ENCODE data around the gene RUNX3.

The RUNX3 gene

GRCh38 chr1:24958766-24959622, 28.9 kb upstream of the RUNX3 start:
- no peaks in the 10 kb centered on the region for H3K9me3 ChIP-seq (ENCODE audit: control insufficient read depth, insufficient read depth, low read length)
- no peaks in the 10 kb centered on the region for H3K79me2 ChIP-seq (ENCODE audit: control insufficient read depth, low read length)
- H3K27ac ChIP-seq (ENCODE audit: low read depth, low read length): no peak overlapping the region
- H3K36me3 ChIP-seq (ENCODE audit: control insufficient read depth, low read length): no peaks in the 10 kb centered on the region
- H3K4me3 ChIP-seq (ENCODE audit: low read length): no peak overlapping the region
- TF ChIP-seq EZH2phosphoT487 (IDR thresholded peaks at IDR 0.05; ENCODE audit: borderline replicate concordance, low read length): no peak
- TF ChIP-seq CTCF (IDR thresholded peaks at IDR 0.05; ENCODE audit: low read depth, low read length, poor library complexity, severe bottlenecking): no peak
- H3K4me1 ChIP-seq (ENCODE audit: control insufficient read depth, low read length): peaks cover 12% of the 10 kb centered on the region
- H3K4me2 ChIP-seq (ENCODE audit: low read length): no peak overlapping the region
- H3F3A ChIP-seq (ENCODE audit: control insufficient read depth, insufficient read depth): no peaks in the 10 kb centered on the region
- H4K20me1 ChIP-seq (ENCODE audit: control insufficient read depth, insufficient read depth, low read depth, low read length): no peaks in the 10 kb centered on the region
- peaks cover 9% of the 10 kb centered on the region for H3K27me3 ChIP-seq (ENCODE audit: control insufficient read depth, low read length)
- H3K9me2 ChIP-seq (replicated peaks; ENCODE audit: control insufficient read depth, low read length): no peaks in the 10 kb centered on the region

- Histone ChIP-seq H3K79me2 (ENCODE audit: control insufficient read depth, low read length) (no peaks in the 10 kb centered on the region), H3K9me3 (ENCODE audit: control insufficient read depth, insufficient read depth, low read length) (no peaks in the 10 kb centered on the region), H4K20me1 (ENCODE audit: control insufficient read depth, insufficient read depth, low read depth, low read length) (no peaks in the 10 kb centered on the region), H3K27me3 (ENCODE audit: control insufficient read depth, low read length) (peaks cover 9% of the 10 kb centered on the region), H3K9me2 (replicated peaks; ENCODE audit: control insufficient read depth, low read length) (no peaks in the 10 kb centered on the region), H3K27ac (ENCODE audit: low read depth, low read length) (no peak overlapping the region), H3K36me3 (ENCODE audit: control insufficient read depth, low read length) (no peaks in the 10 kb centered on the region), H3K4me1 (ENCODE audit: control insufficient read depth, low read length) (peaks cover 18% of the 10 kb centered on the region), H3K4me3 (ENCODE audit: low read length) (no peak overlapping the region), H3F3A (ENCODE audit: control insufficient read depth, insufficient read depth) (no peaks in the 10 kb centered on the region), H3K4me2 (ENCODE audit: low read length) (no peak overlapping the region)
- no peak for TF ChIP-seq CTCF (IDR thresholded peaks at IDR 0.05; ENCODE audit: low read depth, low read length, poor library complexity, severe bottlenecking)
- TF ChIP-seq EZH2phosphoT487 (IDR thresholded peaks at IDR 0.05; ENCODE audit: borderline replicate concordance, low read length): no peak
These were observed 28.0 kb upstream of the RUNX3 start for GRCh38 chr1:24957808-24958752.

GRCh38 chr1:24957016-24957807, 27.1 kb upstream of the RUNX3 start:
- TF ChIP-seq EZH2phosphoT487 (IDR thresholded peaks at IDR 0.05; ENCODE audit: borderline replicate concordance, low read length): no peak
- TF ChIP-seq CTCF (IDR thresholded peaks at IDR 0.05; ENCODE audit: low read depth, low read length, poor library complexity, severe bottlenecking): no peak
- H3K79me2 ChIP-seq (ENCODE audit: control insufficient read depth, low read length): no peaks in the 10 kb centered on the region
- H3K4me1 ChIP-seq (ENCODE audit: control insufficient read depth, low read length): peaks cover 26% of the 10 kb centered on the region
- no peaks in the 10 kb centered on the region for H4K20me1 ChIP-seq (ENCODE audit: control insufficient read depth, insufficient read depth, low read depth, low read length)
- H3F3A ChIP-seq (ENCODE audit: control insufficient read depth, insufficient read depth): peaks cover 2% of the 10 kb centered on the region; the same call in 1 of the 2 replicates
- H3K4me3 ChIP-seq (ENCODE audit: low read length): no peak overlapping the region
- no peak overlapping the region for H3K4me2 ChIP-seq (ENCODE audit: low read length)
- no peaks in the 10 kb centered on the region for H3K9me2 ChIP-seq (replicated peaks; ENCODE audit: control insufficient read depth, low read length)
- H3K9me3 ChIP-seq (ENCODE audit: control insufficient read depth, insufficient read depth, low read length): no peaks in the 10 kb centered on the region
- peaks cover 9% of the 10 kb centered on the region for H3K27me3 ChIP-seq (ENCODE audit: control insufficient read depth, low read length)
- no peak overlapping the region for H3K27ac ChIP-seq (ENCODE audit: low read depth, low read length)
- no peaks in the 10 kb centered on the region for H3K36me3 ChIP-seq (ENCODE audit: control insufficient read depth, low read length)
